Occipital lobe (tissue), 2 donors: ENCODE results near the gene MEF2A. TPM values are rescaled to one million over a fixed set of nuclear protein-coding genes. Genes with fewer than 3 reads are reported as not detected.

Experiments used
- DNase-seq: peaks from one replicate; lab custom pipeline; 2025; lab: John Stamatoyannopoulos, UW
- total RNA-seq: library from RNA; depleted of rRNA; stranded (reverse); fragments of >200 nt; gene quantifications from one replicate; pipeline ENCODE4 v1.2.3, GENCODE V29; 2014

Gene MEF2A
- total RNA-seq, 1 donor from 2014 or later: 46.5 TPM

DNA sequence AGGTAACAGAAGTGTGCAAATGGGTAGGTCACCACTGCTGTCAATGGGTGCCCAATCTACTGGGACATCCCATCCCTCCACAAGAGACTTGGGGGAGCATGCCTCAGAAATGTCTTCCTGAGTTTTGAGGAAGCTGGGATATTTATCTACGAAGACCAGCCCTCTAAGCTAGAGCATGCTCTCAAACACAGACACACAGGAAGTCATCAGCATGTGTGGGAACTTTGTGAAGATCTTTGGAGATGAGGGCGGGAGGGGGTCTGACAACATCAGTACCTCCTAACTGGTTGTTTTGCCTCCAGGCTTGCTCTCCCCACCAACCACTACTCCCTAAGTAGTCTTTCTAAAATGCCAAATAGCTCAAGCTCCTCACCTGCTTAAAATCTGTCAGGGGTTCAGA, 3.5 kb upstream of the MEF2A start:
- DNase-seq: no peak

DNA sequence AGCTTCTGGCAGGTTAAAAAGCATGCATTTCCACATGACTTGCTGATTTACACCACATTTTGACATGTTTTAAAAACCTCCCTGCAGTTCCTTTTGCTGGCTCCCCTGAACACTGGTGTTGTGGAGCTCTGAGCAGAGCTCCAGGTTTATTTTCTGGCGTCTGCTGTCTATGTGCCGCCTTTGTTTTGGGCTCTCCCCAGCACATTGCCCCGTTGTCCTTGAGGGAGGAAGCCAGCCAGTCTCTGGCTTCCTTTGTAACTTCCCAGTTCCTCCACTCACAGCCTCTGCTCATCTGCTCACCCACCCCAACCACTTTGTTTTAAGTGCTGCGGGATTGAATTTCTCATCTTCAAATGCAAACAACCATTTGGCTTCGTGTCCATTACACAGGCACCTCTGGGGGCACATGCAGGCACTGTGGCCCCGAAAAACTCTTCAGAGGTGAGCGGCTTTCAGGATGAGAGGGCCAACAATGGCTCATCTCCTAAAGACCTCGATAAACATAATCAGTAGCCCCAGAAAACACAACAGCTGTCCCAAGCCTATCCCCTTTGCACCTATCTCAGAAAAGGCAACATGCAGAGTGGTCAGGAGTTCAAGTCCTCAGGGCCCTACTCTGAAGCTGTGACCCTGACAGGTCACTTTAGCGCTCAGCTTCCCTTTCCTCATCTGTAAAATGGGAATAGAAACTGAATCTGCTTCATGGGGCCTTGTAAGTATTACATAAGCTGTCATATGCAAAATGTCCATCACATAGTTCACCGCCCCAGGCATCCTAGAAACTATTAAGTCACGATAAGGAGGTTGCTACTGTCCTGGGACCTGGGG, 1.3 kb upstream of the MEF2A start:
- DNase-seq: peak; percentile 42

GRCh38 chr15:99565049-99565298, 810 bp upstream of the MEF2A start:
- DNase-seq: no peak

GRCh38 chr15:99566157-99566897, 543 bp downstream of the MEF2A start:
- DNase-seq: no peak

DNA sequence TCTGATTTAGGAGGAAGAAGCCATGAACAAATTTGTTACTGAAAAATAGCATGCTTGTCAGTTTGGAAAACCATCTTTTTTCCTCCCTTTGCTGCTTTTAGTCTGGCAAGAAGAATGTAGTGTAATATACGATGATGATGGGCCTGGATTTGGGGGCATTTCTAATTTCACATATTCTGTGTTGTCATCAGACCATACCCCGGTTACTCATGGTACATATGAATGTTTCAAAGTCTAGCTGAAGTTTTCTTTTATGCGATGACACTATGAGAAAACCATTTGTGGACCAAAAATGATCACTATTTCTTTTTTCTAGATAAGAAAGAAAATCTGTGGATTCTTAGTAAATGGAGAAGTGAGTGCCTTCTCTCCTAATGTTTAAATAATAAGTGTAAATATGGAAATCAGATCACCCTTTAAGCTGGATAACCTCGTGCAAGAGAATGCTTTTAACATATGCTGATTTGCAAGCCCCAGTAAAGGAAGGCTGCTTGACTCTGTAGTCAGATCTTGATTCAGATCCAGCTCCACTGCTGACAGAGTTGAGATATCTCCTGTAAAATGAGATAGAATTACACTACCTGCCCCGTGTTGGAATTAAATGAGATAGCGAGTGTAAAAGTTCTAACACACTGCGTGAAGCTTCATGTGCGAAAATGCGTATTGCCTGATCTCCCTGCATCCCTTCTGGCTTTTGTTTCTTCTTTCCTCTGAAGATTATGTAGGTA, 3.0 kb downstream of the MEF2A start:
- no peak for DNase-seq

- no peak for DNase-seq
These were observed 5.5 kb downstream of the MEF2A start for GRCh38 chr15:99571299-99571698.

DNA sequence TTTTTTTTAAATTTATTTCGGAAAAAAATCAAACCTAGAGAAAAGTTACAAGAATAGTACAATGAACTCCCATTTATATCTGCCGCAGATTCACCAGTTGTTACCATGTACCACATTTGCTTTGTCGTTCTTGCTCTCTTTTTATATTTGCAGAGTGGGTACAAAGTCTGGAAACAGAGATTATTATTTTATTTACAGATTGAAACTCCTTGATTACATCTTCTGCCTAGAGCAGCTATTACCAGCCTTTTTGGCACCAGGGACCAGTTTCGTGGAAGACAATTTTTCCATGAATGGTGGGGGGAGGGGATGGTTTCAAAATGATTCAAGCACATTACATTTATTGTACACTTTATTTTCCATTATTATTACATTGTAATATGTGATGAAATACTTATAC, 8.3 kb downstream of the MEF2A start:
- no peak for DNase-seq

GRCh38 chr15:99574502-99574901, 8.7 kb downstream of the MEF2A start:
- DNase-seq: no peak

GRCh38 chr15:99578809-99579208, 13.0 kb downstream of the MEF2A start:
- DNase-seq: no peak

GRCh38 chr15:99580076-99580475, 14.3 kb downstream of the MEF2A start:
- DNase-seq: no peak

DNA sequence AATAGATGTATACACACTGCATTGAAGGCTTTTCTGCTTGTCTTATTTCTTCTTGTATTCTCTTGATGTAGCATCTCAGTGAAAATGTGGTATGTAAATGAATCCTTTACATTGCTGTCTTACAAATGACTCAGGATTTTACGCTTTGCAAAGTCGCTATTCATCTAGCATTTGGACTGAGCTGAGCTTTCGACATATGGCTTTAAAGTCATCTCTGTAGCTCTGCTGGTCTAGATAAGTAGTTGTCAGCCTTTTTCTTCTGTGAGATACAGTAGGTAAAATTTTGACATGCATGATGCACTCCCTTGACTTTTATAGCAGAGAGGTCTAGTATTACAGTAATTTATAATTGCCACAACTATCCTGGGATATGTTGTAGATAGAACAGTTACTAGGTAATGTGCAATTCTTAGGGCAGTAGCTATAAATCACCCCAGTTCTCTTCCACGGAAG, 16.8 kb downstream of the MEF2A start:
- no peak for DNase-seq

GRCh38 chr15:99584081-99584600, 18.4 kb downstream of the MEF2A start:
- DNase-seq: no peak

- no peak for DNase-seq
These were observed 20.3 kb downstream of the MEF2A start for GRCh38 chr15:99586121-99586520.

DNA sequence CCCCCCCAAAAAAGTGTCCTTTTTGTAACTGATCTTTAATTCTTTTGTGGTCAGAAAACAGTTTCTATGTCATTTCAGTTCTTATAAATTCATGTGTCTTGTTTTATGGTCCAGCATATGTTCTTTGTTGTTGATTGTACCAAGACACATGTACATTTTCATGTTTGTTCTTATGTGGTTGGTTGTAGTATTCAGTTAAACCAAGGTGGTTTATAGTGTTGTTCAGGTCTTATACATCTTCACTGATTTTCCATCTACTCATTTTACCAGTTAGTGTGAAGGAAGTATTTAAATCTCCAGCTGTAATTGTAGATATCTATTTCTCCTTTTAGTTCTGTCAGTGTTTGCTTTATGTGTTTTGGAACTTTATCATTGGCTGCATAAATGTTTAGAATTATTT, 24.0 kb downstream of the MEF2A start:
- DNase-seq: no peak

GRCh38 chr15:99590913-99591646, 25.3 kb downstream of the MEF2A start:
- no peak for DNase-seq

DNA sequence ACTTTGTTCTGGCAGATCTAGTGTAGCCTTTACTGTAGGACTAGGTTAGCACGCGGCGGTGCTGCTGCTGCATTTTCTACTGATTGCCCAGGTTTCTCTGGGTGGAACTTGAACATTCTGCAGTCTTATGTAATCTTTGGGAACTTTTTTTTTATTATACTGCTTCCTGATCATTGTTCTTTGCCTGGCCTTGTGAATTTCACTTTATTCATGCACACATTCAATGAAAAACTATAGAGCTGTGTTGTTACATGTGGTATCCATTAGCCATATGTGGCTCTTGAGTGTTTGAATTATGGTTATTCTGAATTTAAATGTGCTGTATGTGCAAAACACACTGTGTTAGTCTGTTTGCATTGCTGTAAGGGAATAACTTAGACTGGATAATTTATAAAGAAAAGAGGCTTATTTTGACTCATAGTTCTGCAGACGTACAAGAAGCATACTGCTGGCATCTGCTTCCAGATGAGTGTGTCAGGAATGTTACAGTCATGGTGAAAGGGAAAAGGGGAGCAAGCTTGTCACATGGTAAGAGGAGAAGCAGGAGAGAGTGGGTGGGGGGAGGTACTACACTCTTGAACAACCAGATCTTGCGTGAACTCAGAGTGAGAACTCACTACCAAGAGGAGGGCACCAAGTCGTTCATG, 26.5 kb downstream of the MEF2A start:
- no peak for DNase-seq

- no peak for DNase-seq
These were observed 27.3 kb downstream of the MEF2A start for GRCh38 chr15:99593070-99593469.

GRCh38 chr15:99594916-99595315, 29.1 kb downstream of the MEF2A start:
- DNase-seq: no peak

DNA sequence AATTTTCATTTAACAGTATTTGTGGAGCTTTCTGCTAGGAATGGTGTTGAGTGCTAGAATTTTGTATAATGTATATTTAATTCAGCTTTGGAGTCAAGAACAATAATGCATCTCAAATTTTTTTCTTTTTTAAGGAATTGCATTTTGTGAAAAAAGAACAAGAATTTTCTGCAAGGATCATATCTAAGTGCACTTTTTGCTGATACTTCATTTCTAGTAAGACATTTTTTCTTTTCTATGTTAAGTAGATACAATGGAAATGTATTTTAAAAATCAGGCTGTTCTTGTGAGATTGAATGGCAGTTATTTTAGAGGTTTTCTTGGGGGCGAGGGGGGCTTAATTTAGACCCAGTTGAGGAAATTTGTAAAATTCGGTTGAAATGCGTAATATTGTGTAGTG, 32.5 kb downstream of the MEF2A start:
- no peak for DNase-seq

DNA sequence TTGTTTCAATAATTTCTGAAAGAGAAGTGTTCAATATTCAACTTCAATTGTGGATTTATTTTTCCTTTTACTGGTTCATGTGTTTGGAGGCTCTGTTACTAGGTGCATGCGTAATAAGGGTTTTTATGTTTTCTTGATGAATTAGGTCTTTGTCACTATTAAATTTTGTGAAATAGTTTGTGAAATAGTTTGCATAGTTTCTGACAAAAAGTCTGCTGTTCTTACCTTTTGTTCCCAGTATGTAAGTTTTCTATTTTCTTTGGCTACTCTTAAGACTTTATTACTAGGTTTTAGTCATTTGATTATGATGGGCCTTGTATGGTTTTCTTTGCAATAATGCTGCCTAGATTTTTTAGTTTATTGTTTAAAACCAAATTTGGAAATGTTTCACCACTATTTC, 38.0 kb downstream of the MEF2A start:
- no peak for DNase-seq

GRCh38 chr15:99604865-99605264, 39.1 kb downstream of the MEF2A start:
- no peak for DNase-seq
